ENCODE measurements around the gene ARHGEF12.

ARHGEF12 gene

DNA sequence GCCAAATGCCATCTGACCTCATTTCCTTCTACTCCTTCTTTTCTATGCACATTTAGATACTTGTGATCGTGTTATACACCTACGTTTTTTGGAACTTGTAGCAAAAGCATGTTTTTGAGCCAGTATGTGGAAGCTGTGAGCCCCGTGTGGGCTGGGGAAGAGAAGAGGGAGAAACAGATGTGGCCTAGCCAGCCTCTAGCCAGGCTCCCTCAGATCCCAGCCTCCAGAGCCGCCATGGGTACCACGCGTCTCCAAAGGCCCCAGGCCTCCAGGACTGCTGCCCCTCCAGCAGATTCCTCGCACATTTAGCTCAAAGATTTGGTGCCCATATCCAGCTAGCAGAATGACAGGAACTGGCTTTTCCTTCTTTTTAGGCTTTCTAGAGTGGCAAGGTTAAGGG is 28.1 kb upstream of the ARHGEF12 start:
- Histone ChIP-seq H3K9ac (ENCODE audit: insufficient read length) (no peak overlapping the region), H3K27ac (no peak overlapping the region), H3K4me3 (no peak overlapping the region), H3K9me3 (ENCODE audit: low read depth, low read length) (no peaks in the 10 kb centered on the region), H3K36me3 (ENCODE audit: insufficient read depth, low read length) (no peaks in the 10 kb centered on the region)
- DNase-seq (ENCODE audit: low read depth, low spot score): no peak
- TF ChIP-seq POLR2AphosphoS5 (IDR thresholded peaks at IDR 0.05; ENCODE audit: borderline replicate concordance, low read depth, low read length) (no peak), EZH2 (IDR thresholded peaks at IDR 0.05) (no peak), FOXP2 (optimal IDR thresholded peaks at IDR 0.05; ENCODE audit: control extremely low read depth, extremely low read length, insufficient read depth) (no peak)

DNA sequence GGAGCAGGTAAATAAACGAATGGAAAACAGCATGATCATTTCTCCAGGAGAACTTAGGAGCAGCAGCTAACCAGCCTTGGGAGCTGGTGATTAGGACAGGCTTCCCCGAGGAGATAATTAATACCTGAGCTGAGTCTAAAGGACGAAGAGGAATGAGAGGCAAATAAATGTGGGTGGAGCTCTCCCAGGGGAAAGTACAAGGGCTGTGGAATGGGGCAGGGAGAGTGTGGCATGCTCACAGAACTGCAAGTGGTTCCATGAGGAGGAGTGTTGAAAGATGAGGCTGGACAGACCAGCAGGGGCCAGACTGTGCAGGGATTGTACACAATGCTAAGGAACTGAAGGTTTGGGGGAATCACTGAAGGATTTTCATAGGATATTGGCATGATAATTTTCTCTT is 25.3 kb upstream of the ARHGEF12 start:
- Histone ChIP-seq H3K27ac (no peak overlapping the region), H3K36me3 (ENCODE audit: insufficient read depth, low read length) (no peaks in the 10 kb centered on the region), H3K9ac (ENCODE audit: insufficient read length) (no peak overlapping the region), H3K9me3 (ENCODE audit: low read depth, low read length) (no peaks in the 10 kb centered on the region), H3K4me3 (no peak overlapping the region)
- TF ChIP-seq POLR2AphosphoS5 (IDR thresholded peaks at IDR 0.05; ENCODE audit: borderline replicate concordance, low read depth, low read length) (no peak), EZH2 (IDR thresholded peaks at IDR 0.05) (no peak), FOXP2 (optimal IDR thresholded peaks at IDR 0.05; ENCODE audit: control extremely low read depth, extremely low read length, insufficient read depth) (no peak)
- no peak for DNase-seq (ENCODE audit: low read depth, low spot score)

DNA sequence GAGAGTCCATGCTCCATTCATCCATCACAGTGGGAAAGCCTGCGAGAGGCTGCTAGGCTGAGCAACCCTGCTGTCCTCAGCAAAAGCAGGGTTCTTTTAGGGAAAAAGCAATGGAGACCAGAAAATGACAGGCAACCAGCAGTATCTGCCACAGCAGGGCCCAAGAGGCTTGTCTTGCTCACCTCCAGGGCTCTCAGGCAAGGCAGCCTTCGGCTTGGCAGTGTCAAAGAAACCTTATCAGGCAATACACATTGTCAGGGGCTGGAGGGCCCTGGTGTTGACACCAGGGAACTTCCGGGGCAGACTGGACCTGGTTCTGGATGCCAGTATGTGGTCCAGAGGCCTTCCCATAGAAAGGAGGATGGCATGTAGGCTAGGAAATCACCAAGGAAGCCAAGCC is 21.4 kb upstream of the ARHGEF12 start:
- TF ChIP-seq POLR2AphosphoS5 (IDR thresholded peaks at IDR 0.05; ENCODE audit: borderline replicate concordance, low read depth, low read length): no peak
- no peak for TF ChIP-seq EZH2 (IDR thresholded peaks at IDR 0.05)
- no peak for TF ChIP-seq FOXP2 (optimal IDR thresholded peaks at IDR 0.05; ENCODE audit: control extremely low read depth, extremely low read length, insufficient read depth)
- H3K9me3 ChIP-seq (ENCODE audit: low read depth, low read length): no peaks in the 10 kb centered on the region
- no peak overlapping the region for H3K9ac ChIP-seq (ENCODE audit: insufficient read length)
- no peak for DNase-seq (ENCODE audit: low read depth, low spot score)
- H3K27ac ChIP-seq: no peak overlapping the region
- no peak overlapping the region for H3K4me3 ChIP-seq
- no peaks in the 10 kb centered on the region for H3K36me3 ChIP-seq (ENCODE audit: insufficient read depth, low read length)

DNA sequence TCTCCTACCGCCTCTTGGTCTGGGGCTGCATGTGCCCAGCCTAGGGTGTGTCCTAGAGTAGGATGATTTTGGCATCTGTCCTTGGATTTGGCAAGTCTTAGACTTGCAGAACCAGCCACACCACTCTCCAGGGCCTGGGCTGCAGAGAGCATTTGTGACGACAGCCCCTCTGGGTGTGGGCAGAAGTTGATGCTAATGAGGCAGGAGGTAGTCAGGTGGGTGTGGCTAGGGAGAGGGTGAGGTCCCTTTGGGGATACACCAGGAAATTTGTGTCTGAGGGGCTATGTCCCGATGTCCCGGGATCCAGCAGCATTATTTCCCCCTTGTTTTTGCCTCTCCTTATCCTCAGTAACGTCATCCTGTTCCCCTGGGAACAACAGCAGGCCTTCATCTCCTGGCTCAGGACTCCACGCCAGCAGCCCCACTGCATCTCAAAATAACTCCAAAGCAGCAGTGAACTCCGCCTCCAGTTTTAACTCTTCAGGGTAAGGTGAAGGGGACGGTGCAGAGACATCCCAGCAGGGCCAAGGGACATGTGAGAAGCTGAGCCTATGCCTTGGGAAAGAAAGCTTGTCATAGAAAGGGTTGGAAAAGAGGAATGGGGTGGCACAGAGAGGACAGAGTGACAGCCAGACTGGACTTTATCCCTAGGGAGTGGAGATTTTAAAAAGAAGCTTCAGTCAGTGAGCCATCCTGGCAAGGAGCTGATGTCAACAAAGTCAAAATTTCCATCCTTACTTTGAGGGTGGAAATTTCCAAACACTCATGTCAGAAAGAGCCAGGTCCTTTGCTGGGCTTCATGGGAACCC is 19.1 kb upstream of the ARHGEF12 start:
- no peak overlapping the region for H3K27ac ChIP-seq
- no peak overlapping the region for H3K4me3 ChIP-seq
- no peak for DNase-seq (ENCODE audit: low read depth, low spot score)
- H3K9ac ChIP-seq (ENCODE audit: insufficient read length): no peak overlapping the region
- H3K9me3 ChIP-seq (ENCODE audit: low read depth, low read length): no peaks in the 10 kb centered on the region
- H3K36me3 ChIP-seq (ENCODE audit: insufficient read depth, low read length): no peaks in the 10 kb centered on the region
- TF ChIP-seq FOXP2 (optimal IDR thresholded peaks at IDR 0.05; ENCODE audit: control extremely low read depth, extremely low read length, insufficient read depth) (no peak), EZH2 (IDR thresholded peaks at IDR 0.05) (no peak), POLR2AphosphoS5 (IDR thresholded peaks at IDR 0.05; ENCODE audit: borderline replicate concordance, low read depth, low read length) (no peak)

DNA sequence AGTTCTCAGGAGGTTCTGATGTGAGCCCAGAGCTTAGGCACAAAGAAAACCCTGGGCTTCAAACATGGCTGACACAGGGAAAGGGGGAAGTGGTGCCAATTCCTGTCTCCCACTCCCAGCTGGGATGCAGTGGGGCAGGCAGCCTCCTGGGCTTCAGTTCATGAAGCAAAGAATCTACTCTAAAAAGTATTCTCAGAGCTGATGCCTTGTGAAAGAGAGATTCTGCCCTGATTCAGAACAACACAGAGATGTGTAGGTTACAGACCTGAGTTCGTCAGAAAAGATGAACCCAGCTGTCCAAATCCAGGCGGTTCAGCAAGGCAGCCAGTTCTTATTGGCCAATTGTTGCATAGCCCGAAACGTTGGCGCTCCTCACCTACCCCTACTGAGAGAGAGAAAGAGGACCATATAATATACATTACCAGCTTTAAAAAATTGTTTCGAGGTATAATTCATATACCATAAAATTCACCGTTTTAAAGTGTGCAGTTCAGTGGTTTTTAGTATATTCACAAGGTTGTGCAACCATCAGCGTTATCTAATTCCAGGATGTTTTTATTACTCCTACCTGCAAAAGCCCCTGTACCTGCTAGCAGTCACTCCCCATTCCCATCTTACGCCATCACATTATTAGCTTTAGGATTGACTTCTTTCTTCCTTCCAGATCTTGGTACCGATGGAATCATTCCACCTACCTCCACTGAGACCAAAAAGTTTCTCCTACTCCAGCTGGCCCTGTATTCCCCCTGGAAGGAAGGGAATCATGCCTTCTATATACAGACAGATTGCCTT is 18.3 kb upstream of the ARHGEF12 start:
- no peak for DNase-seq (ENCODE audit: low read depth, low spot score)
- H3K27ac ChIP-seq: no peak overlapping the region
- TF ChIP-seq EZH2 (IDR thresholded peaks at IDR 0.05) (no peak), FOXP2 (optimal IDR thresholded peaks at IDR 0.05; ENCODE audit: control extremely low read depth, extremely low read length, insufficient read depth) (no peak), POLR2AphosphoS5 (IDR thresholded peaks at IDR 0.05; ENCODE audit: borderline replicate concordance, low read depth, low read length) (no peak)
- H3K4me3 ChIP-seq: no peak overlapping the region
- H3K9ac ChIP-seq (ENCODE audit: insufficient read length): no peak overlapping the region
- H3K9me3 ChIP-seq (ENCODE audit: low read depth, low read length): no peaks in the 10 kb centered on the region
- no peaks in the 10 kb centered on the region for H3K36me3 ChIP-seq (ENCODE audit: insufficient read depth, low read length)

DNA sequence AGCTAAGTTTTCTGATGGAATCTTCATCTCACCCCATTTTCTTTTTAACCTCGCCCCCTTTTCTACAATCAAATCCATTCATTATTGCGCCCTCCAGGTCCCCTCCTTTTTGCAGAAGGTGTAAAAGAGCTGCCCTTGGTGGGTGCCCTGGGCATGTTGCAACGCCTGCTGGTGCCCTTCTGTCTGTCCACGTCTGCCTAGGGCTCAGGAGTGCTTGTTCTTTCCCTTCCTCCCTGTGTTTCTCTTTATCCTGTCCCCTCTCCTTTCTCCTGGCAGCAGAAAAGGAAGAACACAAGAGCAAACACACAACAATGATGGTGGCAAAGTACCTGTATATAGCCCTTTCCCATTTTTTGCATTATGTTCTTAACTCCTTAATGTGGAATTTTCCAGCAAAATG is 17.3 kb upstream of the ARHGEF12 start:
- no peak overlapping the region for H3K9ac ChIP-seq (ENCODE audit: insufficient read length)
- no peak overlapping the region for H3K4me3 ChIP-seq
- no peaks in the 10 kb centered on the region for H3K36me3 ChIP-seq (ENCODE audit: insufficient read depth, low read length)
- no peak for DNase-seq (ENCODE audit: low read depth, low spot score)
- no peaks in the 10 kb centered on the region for H3K9me3 ChIP-seq (ENCODE audit: low read depth, low read length)
- TF ChIP-seq EZH2 (IDR thresholded peaks at IDR 0.05) (no peak), POLR2AphosphoS5 (IDR thresholded peaks at IDR 0.05; ENCODE audit: borderline replicate concordance, low read depth, low read length) (no peak), FOXP2 (optimal IDR thresholded peaks at IDR 0.05; ENCODE audit: control extremely low read depth, extremely low read length, insufficient read depth) (no peak)
- H3K27ac ChIP-seq: no peak overlapping the region

DNA sequence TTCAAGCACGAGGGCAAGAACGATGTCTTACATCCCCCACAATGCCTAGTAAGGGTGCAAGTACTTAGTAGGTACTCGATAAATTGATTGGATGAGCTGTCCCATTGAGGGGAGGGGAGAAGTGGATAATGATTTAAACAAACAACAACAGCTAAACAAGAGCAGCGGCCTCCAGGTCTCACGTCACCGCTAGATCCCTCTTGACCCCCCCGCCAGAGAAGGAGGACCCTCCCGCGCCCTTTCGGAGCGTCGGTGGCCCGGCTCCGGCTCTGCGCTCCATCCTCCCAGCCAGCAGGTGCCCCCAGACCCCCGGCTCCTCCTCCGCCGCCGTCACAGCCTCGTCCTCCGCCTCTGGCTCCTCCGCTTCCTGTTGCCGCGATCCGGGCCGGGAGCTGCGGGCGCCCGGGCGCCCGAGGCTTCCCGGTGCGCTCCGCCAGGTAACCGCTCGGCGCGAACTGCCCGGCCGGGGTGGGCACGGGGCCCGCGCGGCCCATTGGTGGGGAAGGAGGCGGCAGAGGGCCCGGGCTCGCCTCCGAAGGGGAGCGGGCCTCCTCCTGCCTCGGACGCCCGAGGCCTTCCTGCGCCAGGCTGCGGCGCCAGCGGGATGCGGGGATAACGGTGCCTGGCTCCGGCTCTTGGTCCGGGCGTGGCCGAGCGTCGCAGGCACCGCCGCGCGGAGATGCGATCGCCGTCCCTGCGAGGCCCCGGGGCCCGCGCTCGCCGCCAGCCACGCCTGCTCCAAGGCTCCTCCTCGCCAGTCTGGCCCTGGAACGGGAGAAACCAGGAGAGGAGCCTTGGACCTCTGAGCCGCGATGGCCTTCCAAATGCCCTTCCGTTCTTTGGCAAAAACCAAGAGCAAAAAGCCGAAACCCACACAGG is 11.0 kb upstream of the ARHGEF12 start, which contains the start of gene TLCD5:
TSS of gene TLCD5 (plus strand) at position 368 of the 879 bp plus-strand sequence. CDS start 2,143 bp downstream, outside the sequence.
- Histone ChIP-seq H3K9ac (ENCODE audit: insufficient read length) (peak within 1 kb of the TSS; percentile 82), H3K36me3 (ENCODE audit: insufficient read depth, low read length) (peaks cover 3% of the 10 kb centered on the region; the same call in 1 of the 2 replicates), H3K27ac (no peak within 1 kb of the TSS), H3K4me3 (peak within 1 kb of the TSS; percentile 92), H3K9me3 (ENCODE audit: low read depth, low read length) (no peaks in the 10 kb centered on the region)
- TF ChIP-seq POLR2AphosphoS5 (IDR thresholded peaks at IDR 0.05; ENCODE audit: borderline replicate concordance, low read depth, low read length) (0 out of 2 replicates have a peak, but pooled peaks have one; percentile 15), FOXP2 (optimal IDR thresholded peaks at IDR 0.05; ENCODE audit: control extremely low read depth, extremely low read length, insufficient read depth) (no peak)
- no peak for DNase-seq (ENCODE audit: low read depth, low spot score)

Data from SK-N-MC (cell line).